8988T (cell line): ENCODE data around the gene AHCTF1.
"Not testable (repeated sequence)": the region's sequence is repeated elsewhere in the genome, so short reads cannot be mapped to it uniquely, and the experiment has no call there.

Experiments used
- DNase-seq: peaks from one replicate; pipeline ENCODE4 v3.0.0; 2011

AHCTF1 gene

DNA sequence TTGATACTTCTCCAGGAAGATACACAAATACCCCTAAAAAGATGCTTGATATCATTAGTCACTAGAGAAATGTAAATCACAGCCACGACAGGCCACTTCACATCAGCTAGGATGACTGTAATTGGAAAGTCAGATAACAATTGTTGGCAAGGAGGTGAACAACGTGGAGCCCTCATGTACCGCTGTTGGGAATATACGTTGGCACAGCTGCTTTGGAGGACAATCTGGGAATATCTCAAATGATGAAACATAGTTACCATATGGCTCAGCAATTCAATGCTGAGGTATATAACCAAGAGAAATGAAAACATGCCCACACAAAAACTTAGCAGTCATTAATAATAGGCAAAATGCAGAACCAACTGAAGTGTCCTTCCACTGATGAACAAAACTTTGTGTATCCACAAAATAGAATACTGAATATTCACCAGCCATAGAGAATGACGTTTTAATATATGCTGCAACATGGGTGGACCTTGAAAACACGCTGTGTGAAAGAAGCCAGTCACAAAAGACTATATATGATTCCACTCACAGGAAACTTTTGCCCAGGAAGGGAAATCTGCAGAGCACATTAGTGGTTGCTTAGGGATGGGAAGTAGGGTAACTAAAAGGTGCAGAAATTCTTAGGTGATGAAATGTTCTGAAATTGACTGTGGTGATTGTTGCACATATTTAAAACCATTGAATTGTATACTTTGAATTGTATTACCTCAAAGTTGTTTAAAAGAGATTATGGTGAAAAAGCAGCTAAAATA is 95.4 kb downstream of the AHCTF1 start:
- DNase-seq: no peak

DNA sequence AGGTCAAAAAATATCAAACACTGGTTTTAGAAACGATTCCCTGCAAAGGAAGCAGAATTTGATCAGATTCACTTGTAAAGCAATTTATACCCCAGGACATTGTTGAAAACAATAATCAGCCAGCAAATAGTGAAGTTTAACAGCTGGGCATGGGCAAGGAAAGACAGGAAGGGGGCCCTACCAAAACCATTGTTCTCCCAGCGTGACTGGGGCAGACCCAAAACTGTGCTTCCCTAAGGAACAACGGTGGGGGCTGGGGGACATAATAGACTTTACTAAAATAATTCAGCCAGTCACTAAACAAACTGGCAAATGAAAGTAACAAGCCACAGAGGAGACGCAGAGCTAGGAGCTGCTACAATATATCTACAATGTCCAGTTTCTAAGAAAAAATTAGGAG is 100.2 kb downstream of the AHCTF1 start:
- DNase-seq: no peak

- no peak for DNase-seq
Observed at GRCh38 chr1:246828818-246829217, 102.9 kb downstream of the AHCTF1 start.

DNA sequence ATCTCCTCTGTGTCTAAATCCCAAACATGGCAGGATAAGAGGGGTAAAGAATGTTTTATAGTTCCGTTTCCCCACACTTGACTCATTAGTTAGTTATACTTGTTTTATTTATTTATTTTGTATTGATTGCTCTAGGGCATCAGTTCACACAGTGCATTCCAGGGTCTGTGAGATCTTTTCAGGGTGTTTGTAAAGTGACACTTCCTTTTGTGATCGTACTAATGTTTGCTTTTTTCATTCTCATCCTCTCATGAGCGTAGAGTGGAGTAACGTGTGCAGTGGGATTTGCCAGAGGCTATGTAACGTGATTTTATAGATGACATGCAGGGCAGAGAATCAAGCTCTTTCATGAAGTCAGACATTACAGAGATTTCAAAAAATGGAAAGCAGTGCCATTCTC is 104.4 kb downstream of the AHCTF1 start:
- DNase-seq: no peak

DNA sequence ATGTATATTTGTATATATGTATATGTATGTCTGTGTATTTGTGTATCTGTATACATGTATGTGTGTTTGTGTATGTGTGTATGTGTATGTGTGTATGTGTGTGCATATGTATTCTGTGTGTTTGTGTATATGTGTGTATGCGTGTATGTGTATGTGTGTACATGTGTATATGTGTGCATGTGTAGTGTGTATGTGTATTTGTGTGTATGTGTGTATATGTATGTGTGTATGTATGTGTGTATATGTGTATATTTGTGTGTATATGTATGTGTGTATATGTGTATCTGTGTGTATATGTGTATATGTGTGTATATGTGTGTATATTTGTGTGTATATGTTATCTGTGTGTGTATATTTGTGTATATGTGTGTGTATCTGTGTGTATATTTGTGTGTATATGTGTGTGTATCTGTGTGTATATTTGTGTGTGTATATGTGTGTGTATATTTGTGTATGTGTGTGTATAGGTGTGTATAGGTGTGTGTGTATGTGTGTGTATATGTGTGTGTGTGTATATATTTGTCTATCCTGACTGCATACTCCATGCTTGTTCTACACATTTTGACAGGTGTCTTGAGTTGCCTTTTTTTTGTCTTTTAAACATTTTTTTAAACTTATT is 106.1 kb downstream of the AHCTF1 start:
- no peak for DNase-seq

- no peak for DNase-seq
Observed at GRCh38 chr1:246824541-246824940, 107.2 kb downstream of the AHCTF1 start.

GRCh38 chr1:246822154-246822553 is 109.6 kb downstream of the AHCTF1 start:
- DNase-seq: not testable (repeated sequence)

DNA sequence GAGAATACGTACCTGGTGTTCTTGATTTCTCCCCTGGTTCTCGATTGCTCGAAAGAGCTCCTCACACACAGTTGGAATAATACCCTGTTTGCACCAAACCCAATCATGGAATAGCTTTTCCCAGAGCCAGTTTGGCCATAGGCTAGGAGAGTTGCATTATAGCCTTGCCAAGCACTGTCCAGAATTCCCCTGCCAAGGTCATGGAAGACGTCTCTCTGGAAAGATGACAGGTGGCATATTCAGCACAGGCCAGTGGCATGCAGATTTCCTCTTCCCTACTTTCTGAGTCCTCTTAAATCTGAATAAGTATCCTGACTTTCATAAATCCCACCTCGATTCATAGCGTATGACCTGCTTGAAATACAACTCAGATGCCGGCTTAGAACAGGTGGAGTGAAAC is 111.1 kb downstream of the AHCTF1 start:
- no peak for DNase-seq

DNA sequence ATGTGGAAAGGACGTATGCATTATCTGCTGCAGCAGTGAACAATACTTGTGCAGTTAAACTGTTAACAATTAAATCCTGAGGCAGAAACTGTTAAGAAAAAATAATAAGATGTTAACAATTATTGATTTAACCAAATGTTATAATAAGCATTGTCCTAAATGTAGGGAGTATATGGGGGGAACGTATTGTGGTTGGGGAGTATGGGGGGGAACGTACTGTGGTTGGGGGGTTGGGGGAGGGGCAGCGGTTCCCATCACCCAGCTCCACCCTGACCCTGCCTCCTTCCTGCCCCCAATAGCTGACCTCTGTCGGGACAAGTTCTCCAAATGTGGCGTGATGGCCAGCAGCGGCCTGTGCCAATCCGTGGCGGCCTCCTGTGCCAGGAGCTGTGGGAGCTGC is 114.0 kb downstream of the AHCTF1 start:
- DNase-seq: not testable (repeated sequence)

DNA sequence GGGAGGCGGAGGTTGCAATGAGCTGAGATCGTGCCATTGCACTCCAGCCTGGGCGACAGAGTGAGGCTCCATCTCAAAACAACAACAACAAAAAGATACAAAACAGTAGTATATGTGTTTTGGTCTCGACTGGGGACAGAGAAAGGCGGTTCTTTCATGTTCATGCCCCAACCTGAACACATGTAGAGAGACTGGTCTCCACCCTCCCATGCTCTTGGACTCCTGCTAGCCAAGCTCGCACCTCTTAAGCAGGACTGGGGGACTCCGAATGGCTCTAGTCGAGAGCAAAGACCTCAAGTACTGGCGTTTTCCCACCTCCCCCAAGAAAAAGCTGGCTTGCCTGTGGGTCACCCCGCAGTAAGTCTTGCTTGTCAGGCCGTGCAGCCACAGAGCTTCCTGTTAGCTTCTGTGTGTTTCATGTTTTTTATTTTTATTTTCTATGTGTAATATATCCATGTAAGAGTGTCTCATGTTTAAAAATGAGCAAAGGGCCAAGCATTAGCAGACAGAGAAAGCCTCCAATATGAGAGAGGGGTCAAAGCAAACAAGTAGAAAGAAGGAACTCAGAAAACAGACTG is 116.0 kb downstream of the AHCTF1 start:
- DNase-seq: no peak

GRCh38 chr1:246814890-246815289 is 116.9 kb downstream of the AHCTF1 start:
- no peak for DNase-seq

GRCh38 chr1:246813325-246813724 is 118.4 kb downstream of the AHCTF1 start:
- not testable (repeated sequence) for DNase-seq

GRCh38 chr1:246811985-246812384 is 119.8 kb downstream of the AHCTF1 start:
- DNase-seq: no peak

DNA sequence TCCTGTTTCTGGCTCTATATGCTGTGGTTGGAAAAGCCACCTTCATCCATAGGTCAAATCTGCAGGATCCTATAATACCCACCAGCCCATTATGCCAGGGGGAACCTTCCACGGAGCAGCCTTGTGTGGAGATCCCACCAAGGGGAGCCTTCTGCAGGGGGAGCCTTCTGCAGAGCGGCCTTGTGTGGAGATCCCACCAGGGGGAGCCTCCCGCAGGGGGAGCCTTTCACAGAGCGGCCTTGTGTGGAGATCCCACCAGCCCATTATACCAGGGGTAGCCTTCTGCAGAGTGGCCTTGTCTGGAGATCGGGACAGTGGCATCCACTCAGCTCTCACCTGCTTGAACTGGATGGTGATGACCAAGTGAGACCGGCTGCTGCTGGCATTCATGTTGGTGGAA is 122.3 kb downstream of the AHCTF1 start:
- no peak for DNase-seq

GRCh38 chr1:246805135-246805716 is 126.5 kb downstream of the AHCTF1 start:
- no peak for DNase-seq

DNA sequence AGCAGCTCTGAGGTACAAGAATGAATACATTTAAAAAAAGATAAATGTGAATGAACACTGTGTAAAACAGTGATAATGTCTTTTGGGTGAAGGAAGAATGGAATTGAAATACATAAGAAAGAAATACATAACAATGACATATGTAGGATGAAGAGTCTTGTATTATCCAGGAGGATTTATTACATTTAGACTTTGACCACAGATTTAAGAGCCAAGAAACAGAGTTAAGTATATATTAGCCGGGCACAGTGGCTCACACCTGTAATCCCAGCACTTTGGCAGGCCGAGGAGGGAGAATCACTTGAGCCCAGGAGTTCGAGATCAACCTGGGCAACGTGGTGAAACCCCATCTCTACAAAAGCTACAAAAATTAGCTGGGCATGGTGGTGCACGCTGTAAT is 127.9 kb downstream of the AHCTF1 start:
- DNase-seq: no peak

GRCh38 chr1:246803373-246803772 is 128.4 kb downstream of the AHCTF1 start:
- DNase-seq: no peak

GRCh38 chr1:246801241-246802020 is 130.3 kb downstream of the AHCTF1 start:
- DNase-seq: no peak

- DNase-seq: no peak
Observed at GRCh38 chr1:246800756-246801155, 131.0 kb downstream of the AHCTF1 start.

GRCh38 chr1:246800356-246800755 is 131.4 kb downstream of the AHCTF1 start:
- DNase-seq: no peak

DNA sequence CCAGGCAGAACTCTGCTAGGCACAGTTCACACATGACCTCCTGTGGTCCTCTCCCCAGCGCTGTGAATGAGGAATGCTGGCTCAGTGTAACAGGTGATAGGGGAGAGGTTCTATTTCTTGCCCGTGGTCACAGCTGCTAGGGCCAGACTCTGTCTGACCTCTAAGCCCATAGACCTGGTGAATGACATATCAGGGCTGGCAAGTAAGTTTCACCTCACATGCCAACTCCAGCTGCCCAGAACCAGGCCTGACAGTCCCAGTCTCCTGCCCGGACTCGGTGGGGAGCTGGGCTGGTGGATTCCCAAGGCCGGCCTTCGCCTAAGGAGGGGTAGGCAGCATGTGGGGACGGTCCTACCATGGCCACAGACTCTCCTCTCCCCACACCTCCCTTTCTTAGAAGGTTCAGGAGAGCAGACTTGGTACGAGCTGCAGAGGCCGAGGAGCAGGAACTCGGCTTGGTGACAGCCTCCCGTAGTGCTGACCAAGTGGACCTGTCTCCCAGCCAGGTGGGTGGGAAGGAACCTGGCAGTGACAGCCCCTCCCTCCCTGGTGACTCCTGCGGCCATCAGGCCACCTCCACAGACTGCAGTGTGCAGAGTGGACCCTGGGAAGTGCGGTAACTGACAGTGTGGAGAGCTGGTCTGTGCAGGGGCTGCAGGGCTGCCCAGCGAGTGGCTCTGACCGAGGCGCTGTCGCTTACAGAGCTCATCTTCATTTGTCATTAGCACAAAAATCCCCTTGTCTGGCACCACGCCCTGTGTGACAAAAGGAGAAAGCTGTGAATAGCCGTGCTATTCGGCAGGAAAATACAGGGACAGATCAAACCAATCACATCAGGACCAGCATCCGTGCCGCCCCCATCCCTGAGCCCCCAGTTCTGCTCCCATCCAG is 132.9 kb downstream of the AHCTF1 start:
- no peak for DNase-seq

- DNase-seq: no peak
Observed at GRCh38 chr1:246798107-246798506, 133.6 kb downstream of the AHCTF1 start.
